ENCODE measurements around the gene KCNG2. TPM values are rescaled to one million over a fixed set of nuclear protein-coding genes. Genes with fewer than 3 reads are reported as not detected.

The KCNG2 gene
- total and polyA plus RNA-seq, 2 experiments from 2014 or later: 0.13 to 0.52 TPM

GRCh38 chr18:79850731-79851130 lies 53.0 kb downstream of the KCNG2 start:
- H3K4me1 Mint-ChIP-seq: no peaks in the 10 kb centered on the region
- Histone ChIP-seq H3K4me3 (no peak overlapping the region), H3K4me2 (no peak overlapping the region), H4K20me1 (replicated peaks; ENCODE audit: insufficient read depth) (no peaks in the 10 kb centered on the region), H3K27me3 (ENCODE audit: insufficient read depth) (no peaks in the 10 kb centered on the region), H3K4me1 (ENCODE audit: insufficient read depth) (no peaks in the 10 kb centered on the region), H3K27ac (ENCODE audit: low read depth) (no peak overlapping the region), H3F3A (replicated peaks; ENCODE audit: low read depth) (no peaks in the 10 kb centered on the region), H3K79me2 (replicated peaks; ENCODE audit: insufficient read depth) (no peaks in the 10 kb centered on the region), H3K36me3 (ENCODE audit: insufficient read depth) (no peaks in the 10 kb centered on the region), H3K9me2 (ENCODE audit: insufficient read depth) (no peaks in the 10 kb centered on the region), H2AFZ (no peak overlapping the region)
- no peak overlapping the region for H3K4me3 Mint-ChIP-seq
- no peaks in the 10 kb centered on the region for H3K9me3 Mint-ChIP-seq
- H3K27ac Mint-ChIP-seq: no peak overlapping the region
- no peak for DNase-seq (ENCODE audit: low spot score)
- no peak for TF ChIP-seq EZH2phosphoT487 (IDR thresholded peaks at IDR 0.05; ENCODE audit: unreplicated experiment)
- no peak for TF ChIP-seq STAT1 (IDR thresholded peaks at IDR 0.05; ENCODE audit: unreplicated experiment)
- TF ChIP-seq ZNF114 (CRISPR knock-in tag; IDR thresholded peaks at IDR 0.05): no peak
- TF ChIP-seq POLR2AphosphoS5 (IDR thresholded peaks at IDR 0.05; ENCODE audit: low read depth): no peak
- TF ChIP-seq JUNB (IDR thresholded peaks at IDR 0.05; ENCODE audit: unreplicated experiment): no peak
- TF ChIP-seq, protein P1, sequence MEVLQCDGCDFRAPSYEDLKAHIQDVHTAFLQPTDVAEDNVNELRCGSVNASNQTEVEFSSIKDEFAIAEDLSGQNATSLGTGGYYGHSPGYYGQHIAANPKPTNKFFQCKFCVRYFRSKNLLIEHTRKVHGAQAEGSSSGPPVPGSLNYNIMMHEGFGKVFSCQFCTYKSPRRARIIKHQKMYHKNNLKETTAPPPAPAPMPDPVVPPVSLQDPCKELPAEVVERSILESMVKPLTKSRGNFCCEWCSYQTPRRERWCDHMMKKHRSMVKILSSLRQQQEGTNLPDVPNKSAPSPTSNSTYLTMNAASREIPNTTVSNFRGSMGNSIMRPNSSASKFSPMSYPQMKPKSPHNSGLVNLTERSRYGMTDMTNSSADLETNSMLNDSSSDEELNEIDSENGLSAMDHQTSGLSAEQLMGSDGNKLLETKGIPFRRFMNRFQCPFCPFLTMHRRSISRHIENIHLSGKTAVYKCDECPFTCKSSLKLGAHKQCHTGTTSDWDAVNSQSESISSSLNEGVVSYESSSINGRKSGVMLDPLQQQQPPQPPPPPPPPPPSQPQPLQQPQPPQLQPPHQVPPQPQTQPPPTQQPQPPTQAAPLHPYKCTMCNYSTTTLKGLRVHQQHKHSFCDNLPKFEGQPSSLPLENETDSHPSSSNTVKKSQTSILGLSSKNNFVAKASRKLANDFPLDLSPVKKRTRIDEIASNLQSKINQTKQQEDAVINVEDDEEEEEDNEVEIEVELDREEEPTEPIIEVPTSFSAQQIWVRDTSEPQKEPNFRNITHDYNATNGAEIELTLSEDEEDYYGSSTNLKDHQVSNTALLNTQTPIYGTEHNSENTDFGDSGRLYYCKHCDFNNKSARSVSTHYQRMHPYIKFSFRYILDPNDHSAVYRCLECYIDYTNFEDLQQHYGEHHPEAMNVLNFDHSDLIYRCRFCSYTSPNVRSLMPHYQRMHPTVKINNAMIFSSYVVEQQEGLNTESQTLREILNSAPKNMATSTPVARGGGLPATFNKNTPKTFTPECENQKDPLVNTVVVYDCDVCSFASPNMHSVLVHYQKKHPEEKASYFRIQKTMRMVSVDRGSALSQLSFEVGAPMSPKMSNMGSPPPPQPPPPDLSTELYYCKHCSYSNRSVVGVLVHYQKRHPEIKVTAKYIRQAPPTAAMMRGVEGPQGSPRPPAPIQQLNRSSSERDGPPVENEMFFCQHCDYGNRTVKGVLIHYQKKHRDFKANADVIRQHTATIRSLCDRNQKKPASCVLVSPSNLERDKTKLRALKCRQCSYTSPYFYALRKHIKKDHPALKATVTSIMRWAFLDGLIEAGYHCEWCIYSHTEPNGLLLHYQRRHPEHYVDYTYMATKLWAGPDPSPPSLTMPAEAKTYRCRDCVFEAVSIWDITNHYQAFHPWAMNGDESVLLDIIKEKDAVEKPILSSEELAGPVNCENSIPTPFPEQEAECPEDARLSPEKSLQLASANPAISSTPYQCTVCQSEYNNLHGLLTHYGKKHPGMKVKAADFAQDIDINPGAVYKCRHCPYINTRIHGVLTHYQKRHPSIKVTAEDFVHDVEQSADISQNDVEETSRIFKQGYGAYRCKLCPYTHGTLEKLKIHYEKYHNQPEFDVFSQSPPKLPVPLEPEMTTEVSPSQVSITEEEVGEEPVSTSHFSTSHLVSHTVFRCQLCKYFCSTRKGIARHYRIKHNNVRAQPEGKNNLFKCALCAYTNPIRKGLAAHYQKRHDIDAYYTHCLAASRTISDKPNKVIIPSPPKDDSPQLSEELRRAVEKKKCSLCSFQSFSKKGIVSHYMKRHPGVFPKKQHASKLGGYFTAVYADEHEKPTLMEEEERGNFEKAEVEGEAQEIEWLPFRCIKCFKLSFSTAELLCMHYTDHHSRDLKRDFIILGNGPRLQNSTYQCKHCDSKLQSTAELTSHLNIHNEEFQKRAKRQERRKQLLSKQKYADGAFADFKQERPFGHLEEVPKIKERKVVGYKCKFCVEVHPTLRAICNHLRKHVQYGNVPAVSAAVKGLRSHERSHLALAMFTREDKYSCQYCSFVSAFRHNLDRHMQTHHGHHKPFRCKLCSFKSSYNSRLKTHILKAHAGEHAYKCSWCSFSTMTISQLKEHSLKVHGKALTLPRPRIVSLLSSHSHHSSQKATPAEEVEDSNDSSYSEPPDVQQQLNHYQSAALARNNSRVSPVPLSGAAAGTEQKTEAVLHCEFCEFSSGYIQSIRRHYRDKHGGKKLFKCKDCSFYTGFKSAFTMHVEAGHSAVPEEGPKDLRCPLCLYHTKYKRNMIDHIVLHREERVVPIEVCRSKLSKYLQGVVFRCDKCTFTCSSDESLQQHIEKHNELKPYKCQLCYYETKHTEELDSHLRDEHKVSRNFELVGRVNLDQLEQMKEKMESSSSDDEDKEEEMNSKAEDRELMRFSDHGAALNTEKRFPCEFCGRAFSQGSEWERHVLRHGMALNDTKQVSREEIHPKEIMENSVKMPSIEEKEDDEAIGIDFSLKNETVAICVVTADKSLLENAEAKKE (CRISPR knock-in tag; IDR thresholded peaks at IDR 0.05): no peak
- TF ChIP-seq, protein P2, sequence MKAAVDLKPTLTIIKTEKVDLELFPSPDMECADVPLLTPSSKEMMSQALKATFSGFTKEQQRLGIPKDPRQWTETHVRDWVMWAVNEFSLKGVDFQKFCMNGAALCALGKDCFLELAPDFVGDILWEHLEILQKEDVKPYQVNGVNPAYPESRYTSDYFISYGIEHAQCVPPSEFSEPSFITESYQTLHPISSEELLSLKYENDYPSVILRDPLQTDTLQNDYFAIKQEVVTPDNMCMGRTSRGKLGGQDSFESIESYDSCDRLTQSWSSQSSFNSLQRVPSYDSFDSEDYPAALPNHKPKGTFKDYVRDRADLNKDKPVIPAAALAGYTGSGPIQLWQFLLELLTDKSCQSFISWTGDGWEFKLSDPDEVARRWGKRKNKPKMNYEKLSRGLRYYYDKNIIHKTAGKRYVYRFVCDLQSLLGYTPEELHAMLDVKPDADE (IDR thresholded peaks at IDR 0.05): no peak
- TF ChIP-seq NANOG (IDR thresholded peaks at IDR 0.05; ENCODE audit: borderline replicate concordance): no peak
- no peak for TF ChIP-seq REST (IDR thresholded peaks at IDR 0.05; ENCODE audit: unreplicated experiment)
- no peaks in the 10 kb centered on the region for H3K36me3 Mint-ChIP-seq (ENCODE audit: low read depth)
- ATAC-seq: no peak
- H3K27me3 Mint-ChIP-seq (ENCODE audit: insufficient read depth, low read depth, poor library complexity): peaks cover 2% of the 10 kb centered on the region

Measured in GM23338 (cell line).